A549 (cell line): Measurements from ENCODE around the gene MYBPHL.

Source experiments
- CTCF ChIP-seq: fragments of >200 bp; sonication (Bioruptor Twin); formaldehyde crosslinking; IDR thresholded peaks from 3 replicates; pipeline ENCODE4 v1.5.1; 2016
- EP300 ChIP-seq, 2 experiments: fragments of >200 bp; sonication (Bioruptor Twin); formaldehyde crosslinking; IDR thresholded peaks; 2 replicates in 1 of 2; 3 replicates in 1 of 2; pipeline ENCODE4 v1.6.1; 2016 to 2017
- ESRRA ChIP-seq: fragments of 150-350 bp; IDR thresholded peaks from 2 replicates; pipeline ENCODE4 v1.6.1; 2014; ENCODE audit warnings: mild to moderate bottlenecking, low read length, borderline replicate concordance
- JUN ChIP-seq, 2 experiments: fragments of >200 bp; sonication (Bioruptor Twin); formaldehyde crosslinking; IDR thresholded peaks; 2 replicates in 1 of 2; 3 replicates in 1 of 2; pipeline ENCODE4 v1.6.1; 2016 to 2017
- MAFK ChIP-seq: fragments of 450-650 bp; IDR thresholded peaks from 2 replicates; pipeline ENCODE4 v1.6.1; 2014; ENCODE audit not compliant: partially characterized antibody
- MAX ChIP-seq: IDR thresholded peaks from 2 replicates; pipeline ENCODE4 v1.6.1; 2012
- MYC ChIP-seq: IDR thresholded peaks from 2 replicates; pipeline ENCODE4 v1.6.1; 2012; ENCODE audit warnings: mild to moderate bottlenecking, inconsistent platforms, low read length, improper control_type of control experiment, borderline replicate concordance
- POLR2A ChIP-seq: IDR thresholded peaks from 2 replicates; pipeline ENCODE4 v1.6.1; 2012; ENCODE audit warnings: mild to moderate bottlenecking, low read length
- ZSCAN20 ChIP-seq: fragments of 250-450 bp; sonication (Bioruptor Pico); IDR thresholded peaks from 2 replicates; pipeline ENCODE4 v1.8.0; 2022; ENCODE audit warnings: mild to moderate bottlenecking, moderate library complexity
- TF ChIP-seq, protein P1 (sequence below): fragments of 450-650 bp; IDR thresholded peaks from 2 replicates; pipeline ENCODE4 v1.6.1; 2014; ENCODE audit warnings: antibody characterized with exemption

DNA sequence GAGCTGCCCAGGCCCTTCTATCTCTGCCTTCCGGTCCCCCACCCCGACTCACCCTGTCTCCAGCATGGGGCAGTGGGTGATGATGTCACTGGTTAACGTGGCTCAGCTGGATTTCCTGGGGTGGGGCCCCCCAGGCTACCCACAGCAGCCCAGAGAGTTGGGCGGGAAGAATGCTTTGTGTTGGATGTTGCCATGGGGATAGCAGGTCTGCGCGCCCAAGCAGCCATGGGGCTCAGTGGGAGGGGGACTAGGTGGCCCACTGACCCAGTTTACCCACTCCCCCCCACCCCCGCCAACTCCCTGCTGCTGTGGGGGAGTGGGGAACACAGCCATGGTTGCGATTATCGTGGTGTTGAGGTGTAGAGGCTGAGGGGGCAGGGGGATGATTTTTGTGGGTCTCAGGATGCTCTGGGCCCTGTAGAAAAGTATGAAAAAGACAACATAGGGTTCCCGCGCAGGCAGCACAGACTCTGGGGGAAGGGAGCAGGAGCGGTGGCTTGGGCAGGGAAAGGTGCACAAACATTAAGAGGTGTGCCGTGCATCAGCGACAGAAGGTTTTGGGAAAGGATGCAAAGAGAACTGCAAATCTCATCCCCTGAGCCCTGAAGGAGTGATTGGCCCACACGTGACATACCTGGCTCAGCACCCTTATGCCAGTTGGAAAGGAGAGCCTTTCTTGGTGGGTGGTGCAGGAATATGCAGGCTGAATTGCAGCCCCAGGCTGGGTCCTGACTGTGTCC is 49.0 kb downstream of the MYBPHL start:
- TF ChIP-seq CTCF: no peak
- no peak for TF ChIP-seq ESRRA
- TF ChIP-seq, protein P1, sequence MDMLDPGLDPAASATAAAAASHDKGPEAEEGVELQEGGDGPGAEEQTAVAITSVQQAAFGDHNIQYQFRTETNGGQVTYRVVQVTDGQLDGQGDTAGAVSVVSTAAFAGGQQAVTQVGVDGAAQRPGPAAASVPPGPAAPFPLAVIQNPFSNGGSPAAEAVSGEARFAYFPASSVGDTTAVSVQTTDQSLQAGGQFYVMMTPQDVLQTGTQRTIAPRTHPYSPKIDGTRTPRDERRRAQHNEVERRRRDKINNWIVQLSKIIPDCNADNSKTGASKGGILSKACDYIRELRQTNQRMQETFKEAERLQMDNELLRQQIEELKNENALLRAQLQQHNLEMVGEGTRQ: no peak
- TF ChIP-seq POLR2A: no peak
- TF ChIP-seq MYC: no peak
- no peak for TF ChIP-seq MAFK
- no peak for TF ChIP-seq ZSCAN20
- no peak for TF ChIP-seq MAX
- TF ChIP-seq JUN (IDR thresholded peaks at IDR 0.05): no peak
- TF ChIP-seq EP300 (IDR thresholded peaks at IDR 0.05): no peak
